GM12878 (cell line): ENCODE data around the gene SYK. TPM values are rescaled to one million over a fixed set of nuclear protein-coding genes. Genes with fewer than 3 reads are reported as not detected.

ENCODE experiments used
- ATAC-seq: fragments of 200-7000 bp; cut with Tn5 transposase; 3 replicates; pipeline ENCODE4 v1.9.1; 2020; ENCODE audit warnings: mild to moderate bottlenecking, moderate library complexity
- BruUV-seq: library from RNA; stranded (reverse); fragments of 400-500 nt; replicated peaks from 2 replicates; lab custom pipeline; 2021; lab: Mats Ljungman, UMichigan
- CTCF ChIA-PET: fragments of 300-600 bp; sonication (Branson Sonifier 250); formaldehyde crosslinking; extraction: SDS; loops from one replicate; lab custom pipeline; 2021; ENCODE audit warnings: inconsistent platforms; lab: Yijun Ruan, JAX
- POLR2A ChIA-PET: fragments of 350-600 bp; formaldehyde crosslinking; extraction: SDS; loops from one replicate; lab custom pipeline; 2021; ENCODE audit warnings: inconsistent platforms; lab: Charles Lee
- RAD21 ChIA-PET: fragments of 300-600 bp; sonication (Branson Sonifier 250); formaldehyde crosslinking; loops from one replicate; lab custom pipeline; 2023; ENCODE audit warnings: antibody characterized with exemption; ENCODE audit not compliant: unreplicated experiment; lab: Charles Lee
- SMC1A ChIA-PET: fragments of 300-600 bp; sonication (Branson Sonifier 250); formaldehyde crosslinking; loops from one replicate; lab custom pipeline; 2023; ENCODE audit not compliant: unreplicated experiment, uncharacterized antibody; lab: Charles Lee
- DNase-seq: peaks from one replicate; pipeline ENCODE4 v3.0.0-alpha.2; 2011; ENCODE audit warnings: low read depth, low spot score
- FAIRE-seq: peaks from 3 replicates; lab custom pipeline; 2011; peaks lifted over from hg19 to GRCh38; lab: Jason Lieb, UNC
- H2AFZ ChIP-seq: 2 replicates; pipeline ENCODE4 v1.6.0; 2011; ENCODE audit warnings: low read depth, low read length, control low read depth; ENCODE audit not compliant: control insufficient read depth
- H3K27ac ChIP-seq: 2 replicates; pipeline ENCODE4 v1.5.1; 2011; ENCODE audit warnings: control low read depth; ENCODE audit not compliant: control insufficient read depth, insufficient read depth
- H3K27me3 ChIP-seq, 2 experiments: replicated peaks in 1 of 2; 2 replicates each; pipeline versions ENCODE4 v1.6.0 to v1.6.1; 2011; ENCODE audit warnings: low read length in 1 of 2; ENCODE audit not compliant: control insufficient read depth in 2 of 2, insufficient read depth in 2 of 2
- H3K36me3 ChIP-seq, 2 experiments: 2 replicates each; pipeline ENCODE4 v1.5.1; 2011; ENCODE audit warnings: low read length in 1 of 2; ENCODE audit not compliant: control insufficient read depth in 2 of 2, insufficient read depth in 2 of 2
- H3K4me1 ChIP-seq: 2 replicates; pipeline ENCODE4 v1.6.1; 2011; ENCODE audit warnings: mild to moderate bottlenecking, low read length, moderate library complexity, mixed read lengths; ENCODE audit not compliant: control insufficient read depth, insufficient read depth
- H3K4me2 ChIP-seq: 2 replicates; pipeline ENCODE4 v1.6.0; 2011; ENCODE audit warnings: control low read depth; ENCODE audit not compliant: control insufficient read depth, insufficient read depth
- H3K4me3 ChIP-seq: fragments of 200-600 bp; sonication (generic); 2 replicates; pipeline ENCODE4 v1.5.1; 2016
- H3K79me2 ChIP-seq: 2 replicates; pipeline ENCODE4 v1.6.0; 2011; ENCODE audit warnings: low read length; ENCODE audit not compliant: control insufficient read depth, insufficient read depth
- H3K9ac ChIP-seq: 2 replicates; pipeline ENCODE4 v1.8.0; 2011; ENCODE audit warnings: low read length, control low read depth, mixed read lengths; ENCODE audit not compliant: control insufficient read depth, insufficient read depth
- H3K9me3 ChIP-seq: replicated peaks from 3 replicates; pipeline ENCODE4 v1.5.1; 2011; ENCODE audit warnings: mild to moderate bottlenecking, low read length; ENCODE audit not compliant: control insufficient read depth, insufficient read depth
- H4K20me1 ChIP-seq: 2 replicates; pipeline ENCODE4 v1.6.0; 2011; ENCODE audit not compliant: control insufficient read depth, insufficient read depth
- ATF7 ChIP-seq: fragments of 450-650 bp; IDR thresholded peaks from 2 replicates; pipeline ENCODE4 v1.6.1; 2016; ENCODE audit warnings: low read depth, mild to moderate bottlenecking
- BHLHE40 ChIP-seq, 2 experiments: fragments of 450-650 bp in 1 of 2; IDR thresholded peaks; 2 replicates each; pipeline ENCODE4 v1.6.1; 2011 to 2017; ENCODE audit warnings: low read depth in 2 of 2, borderline replicate concordance in 1 of 2, improper control_type of control experiment in 1 of 2, low read length in 1 of 2, mild to moderate bottlenecking in 1 of 2
- GATAD2B ChIP-seq: fragments of 450-650 bp; conservative IDR thresholded peaks from 2 replicates; pipeline ENCODE4 v1.6.1; 2017; ENCODE audit warnings: low read depth, mild to moderate bottlenecking, moderate library complexity
- HCFC1 ChIP-seq: fragments of 150-350 bp; IDR thresholded peaks from 2 replicates; pipeline ENCODE4 v1.6.1; 2014; ENCODE audit warnings: low read length
- JUNB ChIP-seq: IDR thresholded peaks from 2 replicates; pipeline ENCODE4 v1.6.1; 2016; ENCODE audit warnings: antibody characterized with exemption, mild to moderate bottlenecking
- LARP7 ChIP-seq: fragments of 450-650 bp; IDR thresholded peaks from 2 replicates; pipeline ENCODE4 v1.6.1; 2017; ENCODE audit warnings: mild to moderate bottlenecking
- PAX5 ChIP-seq: IDR thresholded peaks from 2 replicates; pipeline ENCODE4 v1.6.1; 2011; ENCODE audit warnings: low read depth, low read length, borderline replicate concordance
- RCOR1 ChIP-seq: conservative IDR thresholded peaks from 2 replicates; pipeline ENCODE4 v1.6.1; 2012; ENCODE audit warnings: low read depth, low read length, improper control_type of control experiment
- RFX5 ChIP-seq: IDR thresholded peaks from 2 replicates; pipeline ENCODE4 v1.6.1; 2011; ENCODE audit warnings: low read depth, low read length, improper control_type of control experiment
- RUNX3 ChIP-seq: IDR thresholded peaks from 2 replicates; pipeline ENCODE4 v1.6.1; 2012; ENCODE audit warnings: low read length, inconsistent platforms
- SP1 ChIP-seq: IDR thresholded peaks from one replicate; pipeline ENCODE4 v1.6.1; 2011; ENCODE audit warnings: low read depth, low read length
- STAT3 ChIP-seq: IDR thresholded peaks from 2 replicates; pipeline ENCODE4 v1.6.1; 2011; ENCODE audit warnings: low read depth, low read length, improper control_type of control experiment
- TCF3 ChIP-seq: IDR thresholded peaks from 2 replicates; pipeline ENCODE4 v1.6.1; 2012; ENCODE audit warnings: low read depth, mild to moderate bottlenecking, low read length, borderline replicate concordance; ENCODE audit not compliant: insufficient read depth
- ZNF217 ChIP-seq: fragments of 450-650 bp; IDR thresholded peaks from 2 replicates; pipeline ENCODE4 v1.6.1; 2017; ENCODE audit warnings: antibody characterized with exemption, mild to moderate bottlenecking
- WGBS: methylation state at CpG from one replicate; pipeline ENCODE4 v1.1.6; 2016; ENCODE audit warnings: low lambda C conversion rate; ENCODE audit not compliant: insufficient replicate concordance, insufficient coverage; ENCODE audit errors: missing lambda C conversion rate; 5-methylcytosine and 5-hydroxymethylcytosine counted together
- in situ Hi-C: fragments of 300-500 bp; cut with MboI; formaldehyde crosslinking; loops from 9 replicates; pipeline ENCODE4 v1.14.3; 2018; ENCODE audit warnings: mixed read lengths
- intact Hi-C: fragments of 100-400 bp; cut with micrococcal nuclease; formaldehyde crosslinking; loops from one replicate; pipeline ENCODE4 v1.14.2; 2022; ENCODE audit not compliant: unreplicated experiment
- polyA plus RNA-seq, 11 experiments: library from polyadenylated mRNA; depleted of rRNA in 4 of 11; unstranded in 6 of 11; stranded (reverse) in 5 of 11; fragments of >200 nt; fragmentation: Nextera tagmentation in 4 of 11; fragmentation: Illumina TruSeq in 1 of 11; extraction: Ambion mirVana in 4 of 11; extraction: Trizol in 1 of 11; gene quantifications; 1 replicate in 1 of 11; 2 replicates in 10 of 11; pipeline versions ENCODE4 v1.2.1 to v1.2.3, GENCODE V29; 2011 to 2016; ENCODE audit warnings: inconsistent platforms in 2 of 11, missing spikeins in 2 of 11, low read depth in 1 of 11
- total RNA-seq, 4 experiments: library from RNA; depleted of rRNA in 3 of 4; stranded (reverse); fragments of >200 nt in 3 of 4; fragmentation: Illumina TruSeq in 1 of 4; extraction: Trizol in 1 of 4; gene quantifications; 2 replicates each; pipeline versions ENCODE4 v1.2.1 to v1.2.3, GENCODE V29; 2013 to 2021
- TF ChIP-seq, protein P1 (sequence below): fragments of 450-650 bp; IDR thresholded peaks from 2 replicates; pipeline ENCODE4 v1.6.1; 2017; ENCODE audit warnings: borderline replicate concordance
- TF ChIP-seq, protein P2 (sequence below): fragments of 450-650 bp; conservative IDR thresholded peaks from 2 replicates; pipeline ENCODE4 v1.6.1; 2017; ENCODE audit warnings: mild to moderate bottlenecking, moderate library complexity
- TF ChIP-seq, protein P3 (sequence below): fragments of 450-650 bp; IDR thresholded peaks from 2 replicates; pipeline ENCODE4 v1.6.1; 2017; ENCODE audit warnings: mild to moderate bottlenecking, moderate library complexity

Gene SYK
- total and polyA plus RNA-seq, 10 of the 15 experiments (the other 5 are each of a cell fraction or from before 2014, with no cell fraction given): 6.5 to 135 (median 68.8) TPM

DNA sequence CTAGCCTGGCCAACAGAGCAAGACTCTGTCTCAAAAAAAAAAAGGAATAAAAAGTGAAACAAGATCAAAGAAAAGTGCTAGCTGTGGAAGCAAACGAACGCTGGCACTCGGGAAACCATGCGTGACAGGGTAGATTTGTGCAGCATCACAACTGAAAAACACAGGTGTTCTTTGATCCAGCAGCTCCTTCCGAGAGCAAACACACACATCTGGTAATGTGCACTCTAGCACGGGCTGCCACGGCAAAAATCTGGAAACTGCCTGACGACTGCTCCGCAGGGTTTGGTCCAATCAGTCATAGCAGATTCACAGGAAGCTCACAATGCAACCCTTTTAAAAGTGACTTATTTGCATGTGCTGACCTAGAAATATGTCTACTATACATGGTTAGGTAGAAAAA is 80.0 kb downstream of the SYK start:
- ChIA-PET SMC1A (no interaction called here), POLR2A (no interaction called here), RAD21 (no interaction called here), CTCF (interaction anchor here (0.5 to 0.9 kb wide), 2 partner anchors 11 to 696 kb away, joined by 3 read pairs; no protein-coding TSS in a partner anchor)
- peak; percentile 53 for ATAC-seq
- no TSS peak for BruUV-seq
- H3K9ac ChIP-seq: no peak overlapping the region
- intact Hi-C loops: no loop called here
- in situ Hi-C loops: no loop called here
- 1% methylated on average over 9 of the region's 9 CpGs for WGBS
- H3K4me2 ChIP-seq: 0 out of 2 replicates have a peak overlapping the region, but pooled peaks have one; percentile 0
- DNase-seq: peak; percentile 64
- H2AFZ ChIP-seq: no peak overlapping the region
- peaks cover 15% of the 10 kb centered on the region for H3K4me1 ChIP-seq
- peaks cover 13 to 16% of the 10 kb centered on the region in 2 experiments; a peak in 3 of 4 replicates for H3K36me3 ChIP-seq
- H3K9me3 ChIP-seq: no peaks in the 10 kb centered on the region; the same call in 2 of the 3 replicates
- no peak overlapping the region for H3K27ac ChIP-seq
- H3K79me2 ChIP-seq: no peaks in the 10 kb centered on the region
- TF ChIP-seq ATF7: no peak
- TF ChIP-seq, protein P1, sequence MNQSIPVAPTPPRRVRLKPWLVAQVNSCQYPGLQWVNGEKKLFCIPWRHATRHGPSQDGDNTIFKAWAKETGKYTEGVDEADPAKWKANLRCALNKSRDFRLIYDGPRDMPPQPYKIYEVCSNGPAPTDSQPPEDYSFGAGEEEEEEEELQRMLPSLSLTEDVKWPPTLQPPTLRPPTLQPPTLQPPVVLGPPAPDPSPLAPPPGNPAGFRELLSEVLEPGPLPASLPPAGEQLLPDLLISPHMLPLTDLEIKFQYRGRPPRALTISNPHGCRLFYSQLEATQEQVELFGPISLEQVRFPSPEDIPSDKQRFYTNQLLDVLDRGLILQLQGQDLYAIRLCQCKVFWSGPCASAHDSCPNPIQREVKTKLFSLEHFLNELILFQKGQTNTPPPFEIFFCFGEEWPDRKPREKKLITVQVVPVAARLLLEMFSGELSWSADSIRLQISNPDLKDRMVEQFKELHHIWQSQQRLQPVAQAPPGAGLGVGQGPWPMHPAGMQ: no peak
- peak; percentile 70; the same call in 1 of the 2 replicates for TF ChIP-seq RFX5
- TF ChIP-seq, protein P2, sequence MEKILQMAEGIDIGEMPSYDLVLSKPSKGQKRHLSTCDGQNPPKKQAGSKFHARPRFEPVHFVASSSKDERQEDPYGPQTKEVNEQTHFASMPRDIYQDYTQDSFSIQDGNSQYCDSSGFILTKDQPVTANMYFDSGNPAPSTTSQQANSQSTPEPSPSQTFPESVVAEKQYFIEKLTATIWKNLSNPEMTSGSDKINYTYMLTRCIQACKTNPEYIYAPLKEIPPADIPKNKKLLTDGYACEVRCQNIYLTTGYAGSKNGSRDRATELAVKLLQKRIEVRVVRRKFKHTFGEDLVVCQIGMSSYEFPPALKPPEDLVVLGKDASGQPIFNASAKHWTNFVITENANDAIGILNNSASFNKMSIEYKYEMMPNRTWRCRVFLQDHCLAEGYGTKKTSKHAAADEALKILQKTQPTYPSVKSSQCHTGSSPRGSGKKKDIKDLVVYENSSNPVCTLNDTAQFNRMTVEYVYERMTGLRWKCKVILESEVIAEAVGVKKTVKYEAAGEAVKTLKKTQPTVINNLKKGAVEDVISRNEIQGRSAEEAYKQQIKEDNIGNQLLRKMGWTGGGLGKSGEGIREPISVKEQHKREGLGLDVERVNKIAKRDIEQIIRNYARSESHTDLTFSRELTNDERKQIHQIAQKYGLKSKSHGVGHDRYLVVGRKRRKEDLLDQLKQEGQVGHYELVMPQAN: no peak
- no peak for TF ChIP-seq RCOR1
- no peak for TF ChIP-seq RUNX3
- 0 out of 2 replicates have a peak, but pooled peaks have one; percentile 68 for TF ChIP-seq TCF3
- TF ChIP-seq BHLHE40 (IDR thresholded peaks at IDR 0.05; ENCODE audit: borderline replicate concordance in 1 of 2, low read depth in 2 of 2, low read length in 1 of 2): no peak
- TF ChIP-seq JUNB: no peak
- no peak for TF ChIP-seq LARP7
- TF ChIP-seq STAT3: no peak
- TF ChIP-seq HCFC1: no peak
- no peak for TF ChIP-seq SP1
- no peak for TF ChIP-seq GATAD2B
- TF ChIP-seq, protein P3, sequence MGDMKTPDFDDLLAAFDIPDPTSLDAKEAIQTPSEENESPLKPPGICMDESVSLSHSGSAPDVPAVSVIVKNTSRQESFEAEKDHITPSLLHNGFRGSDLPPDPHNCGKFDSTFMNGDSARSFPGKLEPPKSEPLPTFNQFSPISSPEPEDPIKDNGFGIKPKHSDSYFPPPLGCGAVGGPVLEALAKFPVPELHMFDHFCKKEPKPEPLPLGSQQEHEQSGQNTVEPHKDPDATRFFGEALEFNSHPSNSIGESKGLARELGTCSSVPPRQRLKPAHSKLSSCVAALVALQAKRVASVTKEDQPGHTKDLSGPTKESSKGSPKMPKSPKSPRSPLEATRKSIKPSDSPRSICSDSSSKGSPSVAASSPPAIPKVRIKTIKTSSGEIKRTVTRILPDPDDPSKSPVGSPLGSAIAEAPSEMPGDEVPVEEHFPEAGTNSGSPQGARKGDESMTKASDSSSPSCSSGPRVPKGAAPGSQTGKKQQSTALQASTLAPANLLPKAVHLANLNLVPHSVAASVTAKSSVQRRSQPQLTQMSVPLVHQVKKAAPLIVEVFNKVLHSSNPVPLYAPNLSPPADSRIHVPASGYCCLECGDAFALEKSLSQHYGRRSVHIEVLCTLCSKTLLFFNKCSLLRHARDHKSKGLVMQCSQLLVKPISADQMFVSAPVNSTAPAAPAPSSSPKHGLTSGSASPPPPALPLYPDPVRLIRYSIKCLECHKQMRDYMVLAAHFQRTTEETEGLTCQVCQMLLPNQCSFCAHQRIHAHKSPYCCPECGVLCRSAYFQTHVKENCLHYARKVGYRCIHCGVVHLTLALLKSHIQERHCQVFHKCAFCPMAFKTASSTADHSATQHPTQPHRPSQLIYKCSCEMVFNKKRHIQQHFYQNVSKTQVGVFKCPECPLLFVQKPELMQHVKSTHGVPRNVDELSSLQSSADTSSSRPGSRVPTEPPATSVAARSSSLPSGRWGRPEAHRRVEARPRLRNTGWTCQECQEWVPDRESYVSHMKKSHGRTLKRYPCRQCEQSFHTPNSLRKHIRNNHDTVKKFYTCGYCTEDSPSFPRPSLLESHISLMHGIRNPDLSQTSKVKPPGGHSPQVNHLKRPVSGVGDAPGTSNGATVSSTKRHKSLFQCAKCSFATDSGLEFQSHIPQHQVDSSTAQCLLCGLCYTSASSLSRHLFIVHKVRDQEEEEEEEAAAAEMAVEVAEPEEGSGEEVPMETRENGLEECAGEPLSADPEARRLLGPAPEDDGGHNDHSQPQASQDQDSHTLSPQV: no peak
- peak; percentile 62; the same call in 1 of the 2 replicates for TF ChIP-seq PAX5
- no peak for TF ChIP-seq ZNF217
- no peak for FAIRE-seq
- H3K4me3 ChIP-seq: no peak overlapping the region
- H3K27me3 ChIP-seq: no peaks in the 10 kb centered on the region
- no peaks in the 10 kb centered on the region for H4K20me1 ChIP-seq
